NCI-H187 (cell line): ENCODE measurements around the gene PRDX3.
A peak's percentile ranks its signal among the peaks of the same experiment; 100 is the strongest.
"Not testable (repeated sequence)": the region's sequence is repeated elsewhere in the genome, so short reads cannot be mapped to it uniquely, and the experiment has no call there.

Source experiments
- DNase-seq, 2 experiments: peaks; one replicate each; lab custom pipeline; 2025; lab: John Stamatoyannopoulos, UW

The PRDX3 gene

GRCh38 chr10:119165171-119166117 lies 13.2 kb downstream of the PRDX3 start, which contains the start of gene SFXN4:
TSS of gene SFXN4 (minus strand) at chr10:119165714. CDS start at chr10:119165647, 67 bp downstream.
- DNase-seq, result peak; percentile 7 to 44

DNA sequence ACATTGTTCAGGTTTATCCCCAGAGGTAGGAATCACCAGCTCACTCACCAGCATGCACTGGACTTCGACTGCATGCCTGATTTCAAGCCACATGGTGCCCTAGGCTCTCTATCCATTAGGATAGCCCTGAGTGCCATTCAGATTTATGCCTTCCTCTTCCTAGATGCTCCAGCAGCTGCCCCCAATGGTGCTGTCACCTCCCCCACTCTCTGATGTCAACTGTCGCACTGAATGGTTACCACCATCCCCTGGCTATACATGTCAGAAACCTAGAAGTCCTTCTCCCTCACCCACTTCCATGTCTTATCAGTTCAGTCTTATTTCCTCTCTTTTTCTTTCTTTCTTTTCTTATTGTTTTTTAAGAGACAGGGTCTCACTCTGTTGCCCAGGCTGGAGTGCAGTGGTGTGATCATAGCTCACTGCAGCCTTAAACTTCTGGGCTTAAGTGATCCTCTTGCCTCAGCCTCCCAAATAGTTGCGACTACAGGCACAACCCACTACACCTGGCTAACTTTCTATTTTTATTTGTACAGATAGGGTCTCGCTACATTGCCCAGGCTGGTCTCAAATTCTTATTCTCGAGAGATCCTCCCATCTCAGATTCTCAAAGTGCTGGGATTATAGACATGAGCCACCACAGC lies 16.0 kb downstream of the PRDX3 start:
- no peak for DNase-seq

DNA sequence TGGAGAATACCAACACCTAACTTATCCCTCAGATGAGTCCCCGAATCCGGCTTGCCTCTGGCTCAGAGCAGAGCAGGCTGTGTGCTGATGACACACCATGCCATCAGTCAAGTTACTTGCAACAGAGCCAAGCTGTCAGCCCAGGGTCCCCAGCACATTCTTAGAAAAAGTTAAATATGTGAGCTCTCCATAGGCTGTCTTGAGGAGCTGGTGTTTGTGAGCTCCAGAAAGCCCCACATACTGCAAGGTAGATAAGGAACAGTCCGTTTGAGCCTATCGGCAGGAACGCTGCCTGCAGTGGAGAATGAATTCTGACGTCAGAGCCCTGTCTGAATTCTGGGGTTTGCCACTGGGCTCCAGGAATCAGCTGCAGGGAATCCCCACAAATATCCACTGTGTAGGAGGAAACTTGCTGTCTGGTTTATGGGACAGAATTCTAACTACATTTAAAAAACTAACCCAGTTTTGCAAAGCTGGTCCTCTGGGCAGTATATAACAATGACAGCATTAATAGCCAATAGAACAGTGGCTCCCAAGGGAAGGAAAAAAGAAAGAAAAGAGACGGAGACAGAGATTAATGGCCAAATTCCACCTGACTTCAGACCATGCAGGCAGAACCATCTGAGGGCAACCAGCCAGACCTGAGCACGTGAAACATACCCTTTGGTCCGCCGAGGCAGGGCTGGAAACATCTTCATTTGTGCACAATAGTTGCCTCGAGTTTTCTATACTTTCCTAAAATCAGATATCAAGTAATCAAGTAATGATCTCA lies 16.7 kb downstream of the PRDX3 start:
- no peak for DNase-seq

DNA sequence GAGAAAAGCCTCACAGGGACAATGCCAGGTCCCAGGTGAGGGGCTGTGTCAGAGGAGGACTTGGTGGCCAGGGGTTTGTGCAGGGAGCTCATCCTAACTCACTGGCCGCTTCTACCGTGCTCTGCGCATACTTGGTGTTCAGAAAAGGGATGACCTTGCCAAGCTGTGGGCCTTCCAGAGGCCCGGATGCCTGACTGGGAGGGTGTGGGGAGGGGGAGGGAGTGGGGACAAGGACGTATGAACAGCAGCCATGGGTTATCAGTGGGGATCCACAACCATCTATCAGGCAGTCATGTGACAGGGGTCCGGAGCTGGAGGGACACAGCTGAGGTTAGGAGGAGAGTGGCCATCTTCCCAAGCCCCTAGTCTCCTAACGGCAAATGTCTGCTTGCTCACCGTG lies 19.3 kb downstream of the PRDX3 start:
- no peak for DNase-seq

- no peak for DNase-seq
Observed at GRCh38 chr10:119153661-119154060, 25.0 kb downstream of the PRDX3 start.

DNA sequence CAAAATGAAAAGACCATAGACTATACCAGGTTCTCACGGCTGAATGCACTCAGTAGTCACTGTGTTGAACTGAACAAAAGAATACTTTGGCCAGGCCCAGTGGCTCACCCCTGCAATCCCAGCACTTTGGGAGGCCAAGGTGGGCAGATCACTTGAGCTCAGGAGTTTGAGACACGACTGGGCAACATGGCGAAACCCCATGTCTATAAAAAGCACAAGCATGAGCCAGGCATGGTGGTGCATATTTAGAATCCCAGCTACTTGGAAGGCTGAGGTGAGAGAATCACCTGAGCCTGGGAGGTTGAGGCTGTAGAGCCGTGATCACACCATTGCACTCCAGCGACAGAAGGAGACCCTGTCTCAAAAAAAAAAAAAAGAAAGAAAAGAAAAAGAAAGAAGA lies 25.6 kb downstream of the PRDX3 start:
- DNase-seq, result no peak

DNA sequence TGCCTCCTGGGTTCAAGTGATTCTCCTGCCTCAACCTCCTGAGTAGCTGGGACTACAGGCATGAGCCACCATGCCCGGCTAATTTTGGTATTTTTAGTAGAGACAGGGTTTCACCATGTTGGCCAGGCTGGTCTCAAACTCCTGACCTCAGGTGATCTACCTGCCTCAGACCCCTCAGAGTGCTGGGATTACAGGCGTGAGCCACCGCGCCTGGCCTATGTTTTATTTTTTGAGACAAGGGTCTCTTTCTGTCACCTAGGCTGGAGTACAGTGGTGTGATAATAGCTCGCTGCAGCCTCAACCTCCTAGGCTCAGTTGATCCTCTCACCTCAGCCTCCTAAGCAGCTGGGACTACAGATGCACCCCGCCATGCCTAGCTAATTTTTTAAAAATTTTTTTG lies 27.0 kb downstream of the PRDX3 start:
- DNase-seq, result not testable (repeated sequence)

GRCh38 chr10:119149729-119150128 lies 28.9 kb downstream of the PRDX3 start:
- no peak for DNase-seq

DNA sequence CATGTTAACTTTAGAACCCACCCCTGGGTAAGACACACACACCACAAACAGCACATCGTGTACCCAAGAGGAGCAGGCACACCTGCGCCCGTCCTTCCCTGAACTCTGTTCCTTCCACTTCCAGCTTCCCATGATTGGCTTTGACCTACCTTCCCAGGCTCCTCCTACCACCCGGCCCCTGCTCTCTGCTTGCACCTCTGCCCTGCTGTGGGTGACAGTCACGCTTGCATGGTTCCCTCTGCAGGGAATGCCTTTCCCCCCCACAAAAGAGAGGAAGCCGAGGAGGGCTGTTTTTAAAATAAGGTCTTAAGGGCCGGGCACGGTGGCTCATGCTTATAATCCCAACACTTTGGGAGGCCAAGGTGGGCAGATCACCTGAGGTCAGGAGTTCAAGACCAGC lies 29.5 kb downstream of the PRDX3 start:
- DNase-seq, result no peak

DNA sequence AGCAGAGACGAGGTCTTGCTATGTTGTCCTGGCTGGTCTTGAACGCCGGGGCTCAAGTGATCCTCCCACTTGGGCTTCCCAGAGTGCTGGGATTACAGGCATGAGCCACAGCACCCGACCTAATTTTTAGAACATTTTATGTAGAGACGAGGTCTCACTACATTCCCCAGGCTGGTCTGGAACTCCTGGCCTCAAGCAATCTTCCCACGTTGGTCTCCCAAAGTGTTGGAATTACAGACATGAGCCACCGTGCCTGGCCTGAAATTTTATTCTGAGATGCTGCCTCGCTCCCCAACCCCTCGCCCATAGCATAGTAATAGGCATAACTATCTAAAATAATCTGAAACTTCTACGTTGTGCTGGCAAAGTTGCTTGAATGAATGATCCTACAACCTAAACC lies 35.0 kb downstream of the PRDX3 start:
- DNase-seq, result no peak

DNA sequence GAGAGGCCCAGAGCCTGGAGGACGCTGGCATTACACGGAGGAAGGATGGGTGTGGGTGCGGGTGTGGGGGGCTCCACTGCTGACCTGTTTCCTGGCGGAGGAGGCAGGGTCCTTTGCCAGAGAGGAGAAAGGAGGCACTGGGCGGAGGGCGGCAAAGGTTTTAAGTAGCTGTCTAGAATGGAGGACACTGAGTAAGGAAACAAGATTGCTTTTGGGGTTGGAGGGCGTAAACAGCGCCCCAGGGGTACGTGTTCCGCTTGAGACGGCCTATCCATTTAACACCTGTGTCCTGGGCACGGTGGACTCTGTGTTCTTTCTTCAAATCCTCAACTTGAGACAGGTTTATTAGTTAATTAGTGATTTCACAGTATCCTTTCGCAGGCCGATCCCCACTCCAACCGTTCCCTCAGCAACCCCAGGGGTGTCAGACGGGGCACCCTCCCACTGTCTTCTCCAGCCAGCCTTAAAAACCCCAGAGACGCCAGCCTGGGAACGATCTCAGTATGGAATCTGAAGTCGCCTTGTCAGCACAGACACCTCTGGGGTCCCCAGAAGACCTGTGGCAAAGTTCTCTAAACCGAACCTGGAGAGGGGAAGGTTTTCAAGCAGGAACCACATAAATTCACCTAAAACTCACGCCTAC lies 37.9 kb downstream of the PRDX3 start:
- DNase-seq, result no peak

DNA sequence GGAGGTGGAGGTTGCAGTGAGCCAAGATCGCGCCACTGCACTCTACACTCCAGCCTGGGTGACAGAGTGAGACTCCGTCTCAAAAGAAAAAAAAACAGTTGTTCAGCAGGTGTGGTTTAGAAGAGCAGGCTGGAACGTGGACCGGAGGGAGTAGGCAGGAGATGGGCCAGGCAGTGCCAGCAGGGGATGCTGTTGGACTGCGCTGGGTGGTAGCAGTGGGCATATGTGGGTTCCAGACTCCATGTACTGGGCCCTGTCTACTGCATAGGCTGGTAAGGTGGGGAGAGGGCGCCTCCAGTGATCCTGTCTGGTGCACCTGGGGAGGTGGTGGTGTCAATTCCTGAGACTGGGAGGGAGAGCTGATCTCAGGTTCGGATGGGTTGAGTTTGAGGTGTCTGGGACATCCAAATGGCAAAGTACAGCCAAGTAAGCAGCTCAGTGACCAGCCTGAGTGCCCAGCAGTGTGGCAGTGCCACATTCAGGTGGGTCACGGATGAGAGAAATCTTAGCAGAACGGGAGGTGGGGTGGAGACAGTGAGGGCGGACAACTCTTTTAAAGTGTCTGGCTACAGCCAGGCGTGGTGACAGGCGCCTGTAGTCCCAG lies 39.0 kb downstream of the PRDX3 start:
- DNase-seq, result no peak

DNA sequence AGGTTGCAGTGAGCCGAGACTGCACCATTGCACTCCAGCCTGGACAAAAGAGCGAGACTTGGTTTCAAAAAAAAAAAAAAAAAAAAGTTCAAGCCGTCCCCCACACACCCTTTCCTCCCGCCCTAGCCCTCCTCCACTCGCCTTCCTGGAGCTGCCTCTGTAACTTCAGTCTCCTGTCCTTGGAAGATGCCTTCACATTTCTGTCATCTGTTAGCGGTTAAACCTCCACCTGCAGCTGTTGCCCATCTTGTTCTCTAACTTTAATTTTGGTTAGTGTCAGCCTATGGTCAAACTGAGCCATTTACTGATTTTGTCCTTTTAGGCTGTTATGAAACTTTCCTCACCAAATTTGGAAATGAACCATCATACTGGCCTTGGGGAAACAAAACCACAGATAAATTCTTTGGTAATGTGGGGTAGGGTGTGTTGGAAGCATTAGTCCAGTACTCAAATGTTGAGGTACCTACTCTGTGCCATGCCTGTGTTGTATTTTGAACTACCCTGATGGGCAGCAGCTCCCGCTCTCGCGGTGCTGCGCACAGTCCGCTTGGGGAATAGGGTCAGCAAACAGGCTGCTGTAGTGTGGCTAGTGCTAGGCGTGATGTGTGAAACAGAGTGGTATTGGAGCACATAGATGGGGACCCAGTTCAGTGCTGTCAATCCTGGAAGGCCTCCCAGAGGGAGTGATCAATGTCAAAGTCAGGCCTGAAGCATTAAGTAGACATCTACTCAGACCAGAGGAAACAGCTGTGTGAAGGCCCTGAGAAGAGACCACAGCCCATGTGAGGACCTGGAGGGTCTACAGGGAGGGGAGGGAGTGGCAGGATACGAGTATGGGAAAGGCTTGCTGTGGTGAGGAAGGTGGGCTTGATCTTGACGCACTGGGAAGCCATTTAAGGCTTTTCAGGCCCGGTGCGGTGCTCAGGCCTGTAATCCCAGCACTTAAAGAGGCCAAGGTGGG lies 40.0 kb downstream of the PRDX3 start:
- DNase-seq, result no peak

GRCh38 chr10:119137878-119138277 lies 40.7 kb downstream of the PRDX3 start:
- DNase-seq, result not testable (repeated sequence)

GRCh38 chr10:119136084-119136483 lies 42.5 kb downstream of the PRDX3 start:
- no peak for DNase-seq

- DNase-seq, result no peak
Observed at GRCh38 chr10:119135513-119135881, 43.1 kb downstream of the PRDX3 start.

DNA sequence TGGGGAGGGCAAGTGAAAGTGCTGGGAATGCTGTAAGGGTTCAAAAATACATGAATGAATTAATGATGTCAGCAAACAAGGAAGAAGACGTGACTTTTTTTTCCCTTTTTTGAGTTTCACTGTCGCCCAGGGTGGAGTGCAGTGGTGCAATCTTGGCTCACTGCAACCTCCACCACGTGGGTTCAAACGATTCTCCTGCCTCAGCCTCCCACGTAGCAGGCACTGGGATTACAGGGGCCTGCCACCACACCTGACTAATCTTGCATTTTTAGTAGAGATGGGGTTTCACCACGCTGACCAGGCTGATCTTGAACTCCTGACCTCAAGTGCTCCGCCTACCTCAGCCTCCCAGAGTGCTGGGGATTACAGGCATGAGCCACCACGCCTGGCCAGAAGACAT lies 44.7 kb downstream of the PRDX3 start:
- no peak for DNase-seq

- no peak for DNase-seq
Observed at GRCh38 chr10:119132521-119133345, 45.9 kb downstream of the PRDX3 start.

DNA sequence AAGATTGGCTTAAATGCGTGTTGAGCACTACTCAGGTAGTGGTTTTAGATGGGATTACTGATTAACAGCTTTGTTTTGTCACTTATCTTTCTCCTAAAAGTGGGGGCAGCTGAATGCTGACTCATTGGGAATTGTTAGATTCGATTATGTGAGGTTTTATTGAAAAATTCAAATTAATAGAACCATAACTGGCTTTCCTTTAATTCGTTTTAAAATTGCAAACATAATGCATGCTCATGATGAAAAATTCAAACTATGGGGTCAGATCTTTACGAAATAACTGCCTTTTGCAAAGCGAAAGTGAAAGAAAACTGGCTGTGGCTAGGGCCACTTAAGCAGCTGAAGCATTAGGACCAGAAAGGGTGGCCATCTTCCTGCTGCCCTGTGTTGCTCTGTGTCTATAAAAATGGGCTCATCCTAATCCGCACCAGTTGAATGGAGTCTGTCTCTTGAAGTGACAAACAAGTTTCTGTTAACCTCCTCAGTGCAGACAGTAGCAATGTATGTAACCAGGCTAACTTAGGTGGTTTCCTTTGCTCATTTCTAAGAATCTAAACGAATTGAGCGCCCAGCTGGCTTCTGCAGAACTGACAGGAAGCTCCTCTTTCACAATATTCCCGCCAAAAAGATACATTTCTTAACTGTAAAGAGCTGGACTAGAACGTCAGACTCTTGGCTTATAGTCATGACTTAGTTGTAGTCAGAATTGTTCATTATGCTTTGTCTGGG lies 46.9 kb downstream of the PRDX3 start:
- no peak for DNase-seq
